ENCODE measurements around the gene RTN4RL1. TPM values are rescaled to one million over a fixed set of nuclear protein-coding genes. Genes with fewer than 3 reads are reported as not detected.
"Not testable (repeated sequence)": the region's sequence is repeated elsewhere in the genome, so short reads cannot be mapped to it uniquely, and the experiment has no call there.

RTN4RL1 gene
- total RNA-seq, 1 donor from 2014 or later: 25.0 TPM

- DNase-seq: no peak
Observed at GRCh38 chr17:2023692-2024571, 1.2 kb downstream of the RTN4RL1 start.

GRCh38 chr17:2023256-2023655 lies 1.9 kb downstream of the RTN4RL1 start:
- no peak for DNase-seq

GRCh38 chr17:2022647-2023240 lies 2.4 kb downstream of the RTN4RL1 start:
- no peak for DNase-seq

- no peak for DNase-seq
Observed at GRCh38 chr17:2020721-2021120, 4.4 kb downstream of the RTN4RL1 start.

- DNase-seq: no peak
Observed at GRCh38 chr17:2019723-2020122, 5.4 kb downstream of the RTN4RL1 start.

- no peak for DNase-seq
Observed at GRCh38 chr17:2018716-2019510, 6.2 kb downstream of the RTN4RL1 start.

GRCh38 chr17:2017274-2017941 lies 7.7 kb downstream of the RTN4RL1 start:
- DNase-seq: no peak

- no peak for DNase-seq
Observed at GRCh38 chr17:2016494-2016893, 8.6 kb downstream of the RTN4RL1 start.

GRCh38 chr17:2015314-2015713 lies 9.8 kb downstream of the RTN4RL1 start:
- no peak for DNase-seq

GRCh38 chr17:2013994-2014317 lies 11.2 kb downstream of the RTN4RL1 start:
- no peak for DNase-seq

GRCh38 chr17:2013220-2013993 lies 11.7 kb downstream of the RTN4RL1 start:
- DNase-seq: not testable (repeated sequence)

GRCh38 chr17:2012499-2012898 lies 12.6 kb downstream of the RTN4RL1 start:
- no peak for DNase-seq

- DNase-seq: no peak
Observed at GRCh38 chr17:2011411-2012371, 13.4 kb downstream of the RTN4RL1 start.

GRCh38 chr17:2009737-2010136 lies 15.4 kb downstream of the RTN4RL1 start:
- DNase-seq: no peak

- DNase-seq: no peak
Observed at GRCh38 chr17:2008332-2009126, 16.6 kb downstream of the RTN4RL1 start.

- DNase-seq: no peak
Observed at GRCh38 chr17:2004435-2004952, 20.6 kb downstream of the RTN4RL1 start.

GRCh38 chr17:2003525-2003924 lies 21.6 kb downstream of the RTN4RL1 start:
- no peak for DNase-seq

GRCh38 chr17:2002767-2003329 lies 22.3 kb downstream of the RTN4RL1 start:
- no peak for DNase-seq
